MM.1S (cell line): ENCODE measurements around the gene NCAN.

Experiments
- DNase-seq: peaks from one replicate; pipeline ENCODE4 v3.0.0-alpha.2; 2015
- H2AFZ ChIP-seq: fragments of 300-600 bp; sonication (generic); 2 replicates; pipeline ENCODE4 v1.6.0; 2016; ENCODE audit warnings: antibody characterized with exemption, low read length
- H3F3A ChIP-seq: fragments of 300-600 bp; sonication (generic); 2 replicates; pipeline ENCODE4 v1.6.1; 2016; ENCODE audit warnings: mild to moderate bottlenecking, antibody characterized with exemption, low read length, moderate library complexity, mixed read lengths; ENCODE audit not compliant: insufficient read depth
- H3K27ac ChIP-seq: fragments of 300-600 bp; sonication (generic); 2 replicates; pipeline ENCODE4 v1.5.1; 2016; ENCODE audit warnings: mild to moderate bottlenecking, low read length
- H3K27me3 ChIP-seq: fragments of 300-600 bp; sonication (generic); replicated peaks from 2 replicates; pipeline ENCODE4 v1.6.0; 2016; ENCODE audit warnings: low read length; ENCODE audit not compliant: insufficient read depth
- H3K36me3 ChIP-seq: fragments of 300-600 bp; sonication (generic); replicated peaks from 2 replicates; pipeline ENCODE4 v1.6.1; 2016; ENCODE audit warnings: mild to moderate bottlenecking, low read length, mixed read lengths; ENCODE audit not compliant: insufficient read depth
- H3K4me1 ChIP-seq: fragments of 300-600 bp; sonication (generic); 2 replicates; pipeline ENCODE4 v1.6.1; 2016; ENCODE audit warnings: low read length, mixed read lengths
- H3K4me2 ChIP-seq: fragments of 300-600 bp; sonication (generic); 2 replicates; pipeline ENCODE4 v1.6.0; 2016; ENCODE audit warnings: low read depth, low read length
- H3K4me3 ChIP-seq: fragments of 300-600 bp; sonication (generic); 2 replicates; pipeline ENCODE4 v1.5.1; 2016; ENCODE audit warnings: low read length, mixed read lengths
- H3K79me2 ChIP-seq: fragments of 300-600 bp; sonication (generic); 2 replicates; pipeline ENCODE4 v1.6.1; 2016; ENCODE audit warnings: mixed run types, low read length, mixed read lengths
- H3K9ac ChIP-seq: fragments of 300-600 bp; sonication (generic); 2 replicates; pipeline ENCODE4 v1.6.1; 2016; ENCODE audit warnings: low read length, mixed read lengths
- H3K9me2 ChIP-seq: fragments of 300-600 bp; sonication (generic); replicated peaks from 2 replicates; pipeline ENCODE4 v1.6.1; 2016; ENCODE audit warnings: mild to moderate bottlenecking, low read length, mixed read lengths; ENCODE audit not compliant: insufficient read depth
- H3K9me3 ChIP-seq: fragments of 300-600 bp; sonication (generic); replicated peaks from 2 replicates; pipeline ENCODE4 v1.6.1; 2016; ENCODE audit warnings: mild to moderate bottlenecking, low read length, mixed read lengths; ENCODE audit not compliant: insufficient read depth
- H4K20me1 ChIP-seq: fragments of 300-600 bp; sonication (generic); 2 replicates; pipeline ENCODE4 v1.6.1; 2016; ENCODE audit warnings: mild to moderate bottlenecking, low read length, moderate library complexity, mixed read lengths; ENCODE audit not compliant: insufficient read depth
- EZH2 ChIP-seq: fragments of 300-600 bp; sonication (generic); optimal IDR thresholded peaks from 2 replicates; pipeline ENCODE3; 2017; ENCODE audit warnings: low read depth, mild to moderate bottlenecking, antibody characterized with exemption, low read length, mixed read lengths
- EZH2phosphoT487 ChIP-seq: fragments of 300-600 bp; sonication (generic); IDR thresholded peaks from 2 replicates; pipeline ENCODE4 v1.6.1; 2018; ENCODE audit warnings: antibody characterized with exemption, low read length
- TF ChIP-seq, protein P1 (sequence below): fragments of 300-600 bp; sonication (generic); IDR thresholded peaks from 2 replicates; pipeline ENCODE4 v1.5.1; 2016; ENCODE audit warnings: antibody characterized with exemption, low read length, mixed read lengths

Gene NCAN

DNA sequence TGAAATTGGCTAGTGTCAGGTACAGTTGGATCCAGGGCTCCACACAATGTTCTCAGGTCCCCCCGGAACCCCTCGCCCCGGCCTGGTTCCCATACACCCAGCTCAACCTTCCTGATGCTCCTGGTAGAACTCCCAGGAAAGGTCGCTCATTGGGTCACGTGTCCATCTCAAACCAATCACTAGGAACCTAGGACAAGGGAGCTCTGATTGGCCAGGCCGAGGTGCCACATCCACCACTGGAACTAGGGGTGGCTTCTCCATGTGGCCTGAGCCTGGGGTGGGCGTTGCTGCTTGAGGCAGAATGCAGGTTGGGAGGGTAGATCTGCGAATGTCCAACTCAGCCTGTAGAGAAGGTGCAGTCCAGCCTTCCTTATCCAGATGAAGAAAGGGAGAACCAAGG, 34.8 kb upstream of the NCAN start:
- no peaks in the 10 kb centered on the region; the same call in 1 of the 2 replicates for H3F3A ChIP-seq
- no peak overlapping the region for H3K4me3 ChIP-seq
- no peaks in the 10 kb centered on the region for H3K9me3 ChIP-seq
- H3K27ac ChIP-seq, result no peak overlapping the region
- H4K20me1 ChIP-seq, result no peaks in the 10 kb centered on the region
- TF ChIP-seq, protein P1, sequence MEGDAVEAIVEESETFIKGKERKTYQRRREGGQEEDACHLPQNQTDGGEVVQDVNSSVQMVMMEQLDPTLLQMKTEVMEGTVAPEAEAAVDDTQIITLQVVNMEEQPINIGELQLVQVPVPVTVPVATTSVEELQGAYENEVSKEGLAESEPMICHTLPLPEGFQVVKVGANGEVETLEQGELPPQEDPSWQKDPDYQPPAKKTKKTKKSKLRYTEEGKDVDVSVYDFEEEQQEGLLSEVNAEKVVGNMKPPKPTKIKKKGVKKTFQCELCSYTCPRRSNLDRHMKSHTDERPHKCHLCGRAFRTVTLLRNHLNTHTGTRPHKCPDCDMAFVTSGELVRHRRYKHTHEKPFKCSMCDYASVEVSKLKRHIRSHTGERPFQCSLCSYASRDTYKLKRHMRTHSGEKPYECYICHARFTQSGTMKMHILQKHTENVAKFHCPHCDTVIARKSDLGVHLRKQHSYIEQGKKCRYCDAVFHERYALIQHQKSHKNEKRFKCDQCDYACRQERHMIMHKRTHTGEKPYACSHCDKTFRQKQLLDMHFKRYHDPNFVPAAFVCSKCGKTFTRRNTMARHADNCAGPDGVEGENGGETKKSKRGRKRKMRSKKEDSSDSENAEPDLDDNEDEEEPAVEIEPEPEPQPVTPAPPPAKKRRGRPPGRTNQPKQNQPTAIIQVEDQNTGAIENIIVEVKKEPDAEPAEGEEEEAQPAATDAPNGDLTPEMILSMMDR, result no peak
- TF ChIP-seq EZH2phosphoT487, result no peak
- no peak for TF ChIP-seq EZH2
- no peak for DNase-seq
- H3K36me3 ChIP-seq, result no peaks in the 10 kb centered on the region
- H3K79me2 ChIP-seq, result no peaks in the 10 kb centered on the region
- no peaks in the 10 kb centered on the region for H3K27me3 ChIP-seq
- no peaks in the 10 kb centered on the region for H3K4me1 ChIP-seq
- no peak overlapping the region for H2AFZ ChIP-seq
- H3K4me2 ChIP-seq, result no peak overlapping the region
- no peaks in the 10 kb centered on the region for H3K9me2 ChIP-seq
- no peak overlapping the region for H3K9ac ChIP-seq

DNA sequence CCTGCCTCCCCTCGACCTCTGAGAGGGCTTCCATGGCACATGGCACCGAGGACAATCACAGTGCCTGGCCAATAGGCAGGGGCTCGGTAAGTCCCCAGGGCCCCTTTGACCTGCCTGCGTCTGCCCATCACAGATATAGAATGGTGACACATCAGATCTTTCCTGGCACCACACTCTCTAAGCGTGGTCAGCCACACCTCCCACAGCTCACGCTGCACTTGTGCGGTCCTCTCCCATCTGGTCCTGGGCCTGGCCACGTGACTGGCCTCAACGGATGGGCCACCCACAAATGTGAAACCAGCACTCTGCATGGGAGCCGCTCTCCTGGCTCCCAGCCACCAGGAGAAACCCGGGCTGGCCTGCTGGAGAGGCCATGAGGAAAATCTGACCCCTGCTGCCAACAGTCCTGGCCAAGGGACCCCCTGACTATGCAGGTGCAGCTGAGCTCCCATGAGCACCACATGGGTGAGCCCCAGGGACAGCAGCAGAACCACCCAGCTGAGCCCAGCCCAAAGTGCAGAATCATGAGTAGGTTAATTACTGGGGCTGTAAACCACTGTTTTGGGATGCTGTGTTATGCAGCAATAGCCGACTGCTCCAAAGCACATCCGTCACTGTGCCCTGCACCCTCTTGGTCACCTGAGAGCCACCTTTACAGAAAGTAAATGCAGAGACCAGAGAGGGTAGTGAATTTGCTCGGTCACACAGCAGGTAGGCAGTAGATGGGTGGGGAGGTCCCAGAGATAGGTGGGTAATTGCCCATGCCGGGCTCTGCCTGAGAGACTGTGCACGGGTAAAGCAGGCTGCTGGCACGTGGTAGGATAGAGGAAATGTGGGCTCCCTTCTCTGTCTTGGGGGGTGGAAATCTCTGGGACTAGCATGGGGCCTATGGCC, 32.0 kb upstream of the NCAN start:
- Histone ChIP-seq H3K4me2 (no peak overlapping the region), H3K9me2 (no peaks in the 10 kb centered on the region), H3K79me2 (peaks cover under 1% of the 10 kb centered on the region; the same call in 1 of the 2 replicates), H3K4me1 (no peaks in the 10 kb centered on the region), H3F3A (no peaks in the 10 kb centered on the region; the same call in 1 of the 2 replicates), H3K4me3 (no peak overlapping the region), H2AFZ (no peak overlapping the region), H3K27ac (no peak overlapping the region), H4K20me1 (no peaks in the 10 kb centered on the region), H3K27me3 (no peaks in the 10 kb centered on the region), H3K9me3 (no peaks in the 10 kb centered on the region), H3K9ac (no peak overlapping the region), H3K36me3 (no peaks in the 10 kb centered on the region)
- DNase-seq, result no peak
- TF ChIP-seq EZH2phosphoT487 (no peak), EZH2 (no peak)
- TF ChIP-seq, protein P1, result no peak

DNA sequence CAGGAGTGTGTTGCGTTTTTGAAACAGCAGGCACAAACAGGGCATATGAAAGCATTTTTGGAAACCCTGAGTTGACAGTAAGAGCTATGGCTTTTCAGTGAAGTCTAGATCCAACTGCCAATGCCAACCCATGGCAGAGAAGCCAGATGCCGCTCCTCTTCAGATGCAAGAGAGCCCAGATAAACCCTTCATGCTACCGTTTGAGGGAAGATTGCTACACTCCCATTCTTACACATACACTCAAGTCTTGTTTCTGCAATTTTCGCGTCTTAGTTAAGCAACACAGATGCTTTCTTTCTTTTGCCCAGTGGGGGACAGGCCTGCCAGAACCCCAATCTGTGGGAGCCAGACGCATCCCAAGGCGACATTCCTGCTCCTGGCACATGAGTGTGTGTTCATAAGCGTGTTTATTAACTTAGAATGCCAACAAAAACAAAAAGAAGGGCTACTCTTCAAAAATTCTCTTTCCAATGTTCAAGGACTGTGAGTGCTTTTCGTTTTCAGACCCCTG, 30.2 kb upstream of the NCAN start:
- no peaks in the 10 kb centered on the region for H3K9me3 ChIP-seq
- H3K27me3 ChIP-seq, result no peaks in the 10 kb centered on the region
- no peaks in the 10 kb centered on the region for H3F3A ChIP-seq
- H3K79me2 ChIP-seq, result peaks cover 4% of the 10 kb centered on the region
- no peak for TF ChIP-seq EZH2phosphoT487
- no peak for TF ChIP-seq EZH2
- TF ChIP-seq, protein P1, result no peak
- H3K4me2 ChIP-seq, result no peak overlapping the region
- H3K4me1 ChIP-seq, result no peaks in the 10 kb centered on the region
- no peak overlapping the region for H2AFZ ChIP-seq
- no peaks in the 10 kb centered on the region for H4K20me1 ChIP-seq
- no peak overlapping the region for H3K27ac ChIP-seq
- no peaks in the 10 kb centered on the region for H3K36me3 ChIP-seq
- no peaks in the 10 kb centered on the region for H3K9me2 ChIP-seq
- no peak overlapping the region for H3K9ac ChIP-seq
- DNase-seq, result no peak
- no peak overlapping the region for H3K4me3 ChIP-seq
